SK-MEL-5 (cell line): ENCODE results near the gene S100A3. TPM values are rescaled to one million over a fixed set of nuclear protein-coding genes. Genes with fewer than 3 reads are reported as not detected.

ENCODE experiments used
- DNase-seq: peaks from one replicate; pipeline ENCODE4 v3.0.0-alpha.2; 2016; ENCODE audit warnings: low read depth, low spot score
- in situ Hi-C: cut with HindIII; loops from 2 replicates; pipeline ENCODE4 v1.10.0; 2016; ENCODE audit warnings: low sequenced_read_pairs, high pct_unique_total_duplicates, low pct_unique_long_range_greater_than_20kb
- total RNA-seq: library from RNA; depleted of rRNA; stranded (reverse); fragments of >200 nt; shearing (Covaris generic); gene quantifications from 2 replicates; pipeline ENCODE4 v1.2.3, GENCODE V29; 2014; rRNA removed

The S100A3 gene
- total RNA-seq, 1 experiment from 2014 or later = 0.63 TPM

DNA sequence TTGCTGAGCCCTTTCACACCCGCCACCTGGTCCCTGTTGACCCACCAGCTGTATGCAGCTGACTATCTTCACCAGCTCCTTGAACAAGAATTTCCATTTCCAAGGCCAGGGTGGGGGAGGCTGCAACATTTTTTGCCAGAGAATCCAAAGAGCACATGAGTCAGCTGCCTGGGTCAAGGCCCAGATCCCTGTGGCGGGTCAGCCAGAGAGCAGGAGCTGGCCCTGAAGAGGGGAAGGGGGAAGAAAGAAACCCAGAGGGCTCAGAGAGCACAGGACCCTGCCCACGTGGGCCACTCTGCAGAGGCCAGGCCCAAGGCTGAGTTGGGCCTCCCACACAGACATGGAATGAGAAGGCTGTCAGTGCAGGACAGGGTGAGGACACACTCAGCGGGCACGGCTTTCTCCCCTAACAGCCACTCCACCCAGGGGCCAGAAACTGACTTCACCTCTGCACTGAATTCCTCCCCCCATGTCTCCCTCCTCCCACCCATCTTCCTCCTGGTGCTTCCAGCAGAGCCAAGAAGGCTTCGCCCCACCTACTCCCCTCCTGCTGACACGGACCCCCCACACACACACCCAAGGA is 42.1 kb downstream of the S100A3 start:
- in situ Hi-C loops = no loop called here
- no peak for DNase-seq

GRCh38 chr1:153506386-153506785 is 42.7 kb downstream of the S100A3 start:
- in situ Hi-C loops = no loop called here
- DNase-seq = no peak

DNA sequence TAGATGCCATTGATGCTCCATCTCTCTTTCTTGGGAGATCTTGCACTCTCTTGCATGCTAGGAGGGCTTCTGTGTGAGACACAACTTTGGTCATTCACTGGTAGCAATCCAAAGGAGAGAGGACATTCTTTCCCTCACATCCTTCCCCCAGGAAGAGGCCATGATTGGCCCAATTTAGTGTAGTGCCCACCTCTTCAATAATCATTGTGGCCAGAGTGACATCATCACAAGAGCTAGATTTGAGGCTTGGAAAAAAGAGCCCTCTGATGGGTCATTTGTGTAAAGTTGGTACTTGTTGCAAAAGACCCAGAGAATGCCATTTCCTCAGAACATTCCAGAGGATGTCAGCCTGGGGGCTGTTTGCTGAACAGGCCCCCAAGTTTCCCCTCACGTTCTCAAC is 43.5 kb downstream of the S100A3 start:
- no peak for DNase-seq
- in situ Hi-C loops = no loop called here

DNA sequence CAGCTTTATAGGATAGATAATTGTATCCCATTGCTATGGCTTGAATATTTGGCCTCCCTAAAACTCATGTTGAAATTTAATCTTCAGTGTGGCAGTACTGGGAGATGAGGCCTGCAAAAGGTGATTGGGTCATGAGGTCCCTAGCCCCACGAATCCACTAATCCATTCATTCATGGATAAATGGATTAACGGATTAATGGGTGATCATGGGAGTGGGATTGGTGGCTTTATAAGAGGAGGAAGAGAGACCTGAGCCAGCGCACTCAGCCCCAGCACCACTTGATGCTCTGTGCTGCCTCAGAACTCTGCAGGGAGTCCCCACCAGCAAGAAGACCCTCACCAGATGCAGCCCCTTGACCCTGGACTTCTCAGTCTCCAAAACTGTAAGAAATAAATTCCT is 45.3 kb downstream of the S100A3 start:
- in situ Hi-C loops = no loop called here
- no peak for DNase-seq

DNA sequence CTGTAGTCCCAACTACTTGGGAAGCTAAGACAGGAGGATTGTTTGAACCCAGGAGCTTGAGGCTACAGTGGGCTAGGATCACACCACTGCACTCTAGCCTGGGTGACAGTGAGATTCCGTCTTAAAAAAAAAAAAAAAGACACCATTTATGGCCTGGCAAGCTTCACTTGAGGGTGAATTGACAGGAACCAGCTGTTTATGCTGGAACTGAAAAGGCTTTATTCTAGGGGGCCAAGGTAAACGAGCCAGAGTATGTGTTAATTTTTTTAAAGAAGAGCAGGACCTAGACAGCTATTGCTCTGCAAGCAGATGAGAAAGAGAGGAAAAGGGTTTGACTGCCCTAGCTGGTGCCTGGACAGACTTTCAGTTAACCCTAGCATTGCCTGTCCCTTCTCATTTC is 50.3 kb downstream of the S100A3 start:
- in situ Hi-C loops = no loop called here
- DNase-seq = no peak

Other genes starting within 250 kb of the S100A3 start
- gene PGLYRP3, start 236.3 kb downstream of the S100A3 start, total RNA-seq = not detected in 2 replicates
- not detected in 2 replicates for gene PGLYRP4, start 200.4 kb downstream of the S100A3 start, total RNA-seq
- not detected in 2 replicates for gene S100A9, start 191.4 kb downstream of the S100A3 start, total RNA-seq
- not detected in 2 replicates for gene S100A12, start 173.6 kb downstream of the S100A3 start, total RNA-seq
- not detected in 2 replicates for gene S100A8, start 158.2 kb downstream of the S100A3 start, total RNA-seq
- gene S100A7A, start 132.7 kb downstream of the S100A3 start, total RNA-seq = not detected in 2 replicates
- not detected in 2 replicates for gene S100A7, start 88.6 kb downstream of the S100A3 start, total RNA-seq
- gene S100A6, start 13.3 kb downstream of the S100A3 start, total RNA-seq = 185 and 198 TPM in 2 replicates
- gene S100A5, start 8.3 kb downstream of the S100A3 start, total RNA-seq = not detected in 2 replicates
- 0.51 TPM in 1 of 2 replicates, not detected in the other for gene S100A4, start 3.5 kb downstream of the S100A3 start, total RNA-seq
- gene S100A2, start 16.6 kb upstream of the S100A3 start, total RNA-seq = 0.24 and 2.2 TPM in 2 replicates
- 36.5 and 37.8 TPM in 2 replicates for gene S100A16, start 63.9 kb upstream of the S100A3 start, total RNA-seq
- not detected in 2 replicates for gene S100A14, start 67.1 kb upstream of the S100A3 start, total RNA-seq
- 247 and 266 TPM in 2 replicates for gene S100A13, start 78.2 kb upstream of the S100A3 start, total RNA-seq
- 563 and 586 TPM in 2 replicates for gene S100A1, start 79.2 kb upstream of the S100A3 start, total RNA-seq
- gene CHTOP, start 84.8 kb upstream of the S100A3 start, total RNA-seq = 59.3 and 62.0 TPM in 2 replicates
- 91.1 and 101 TPM in 2 replicates for gene SNAPIN, start 109.4 kb upstream of the S100A3 start, total RNA-seq
- 415 and 443 TPM in 2 replicates for gene ILF2, start 121.7 kb upstream of the S100A3 start, total RNA-seq
- gene NPR1, start 129.4 kb upstream of the S100A3 start, total RNA-seq = not detected in 2 replicates
- gene INTS3, start 178.8 kb upstream of the S100A3 start, total RNA-seq = 63.2 and 77.5 TPM in 2 replicates
- gene SLC27A3, start 226.1 kb upstream of the S100A3 start, total RNA-seq = 174 and 184 TPM in 2 replicates